Measurements from ENCODE around the gene DNAH12. TPM values are rescaled to one million over a fixed set of nuclear protein-coding genes. Genes with fewer than 3 reads are reported as not detected.
A peak's percentile ranks its signal among the peaks of the same experiment; 100 is the strongest.

DNAH12 gene
- total and polyA plus RNA-seq, 2 experiments from 2014 or later = not detected

- H3K4me3 Mint-ChIP-seq = peak overlapping the region; percentile 91
- peaks cover 4% of the 10 kb centered on the region for H3K27me3 Mint-ChIP-seq (ENCODE audit: insufficient read depth, low read depth, poor library complexity)
- Histone ChIP-seq H3K27ac (ENCODE audit: low read depth) (no peak overlapping the region), H3K9me2 (ENCODE audit: insufficient read depth) (no peaks in the 10 kb centered on the region), H3K36me3 (ENCODE audit: insufficient read depth) (no peaks in the 10 kb centered on the region; the same call in 1 of the 2 replicates), H3K4me3 (peak overlapping the region; percentile 86), H3K4me2 (peak overlapping the region; percentile 96), H2AFZ (0 out of 2 replicates have a peak overlapping the region, but pooled peaks have one; percentile 99), H3K79me2 (replicated peaks; ENCODE audit: insufficient read depth) (peaks cover 17% of the 10 kb centered on the region), H4K20me1 (replicated peaks; ENCODE audit: insufficient read depth) (0 out of 2 replicates have a peak, but pooled peaks cover 4% of the 10 kb centered on the region), H3K4me1 (ENCODE audit: insufficient read depth) (peaks cover 9% of the 10 kb centered on the region), H3F3A (replicated peaks; ENCODE audit: low read depth) (peaks cover 12% of the 10 kb centered on the region; the same call in 1 of the 2 replicates), H3K27me3 (ENCODE audit: insufficient read depth) (peaks cover 14% of the 10 kb centered on the region; the same call in 1 of the 2 replicates)
- DNase-seq (ENCODE audit: low spot score) (peak; percentile 52), ATAC-seq (peak; percentile 35)
- H3K27ac Mint-ChIP-seq = no peak overlapping the region
- H3K4me1 Mint-ChIP-seq = peaks cover 17% of the 10 kb centered on the region; the same call in 2 of the 3 replicates
- peaks cover 19% of the 10 kb centered on the region for H3K36me3 Mint-ChIP-seq (ENCODE audit: low read depth)
- H3K9me3 Mint-ChIP-seq = no peaks in the 10 kb centered on the region
- TF ChIP-seq CTCF (conservative IDR thresholded peaks at IDR 0.05; ENCODE audit: low read depth in 2 of 2) = 0 out of 4 replicates have a peak, but pooled peaks of 1 of the 2 experiments have one; percentile 1
- TF ChIP-seq NANOG (IDR thresholded peaks at IDR 0.05; ENCODE audit: borderline replicate concordance) = no peak
- no peak for TF ChIP-seq POLR2AphosphoS5 (IDR thresholded peaks at IDR 0.05; ENCODE audit: low read depth)
Measured at GRCh38 chr3:57557085-57557537, 13.0 kb upstream of the DNAH12 start.

GRCh38 chr3:57556459-57557084 is 12.4 kb upstream of the DNAH12 start:
- Histone ChIP-seq H3K79me2 (replicated peaks; ENCODE audit: insufficient read depth) (peaks cover 17% of the 10 kb centered on the region), H2AFZ (peak overlapping the region; percentile 99)
- no peak for TF ChIP-seq ETS1 (IDR thresholded peaks at IDR 0.05)
- no peak for TF ChIP-seq CTCF (conservative IDR thresholded peaks at IDR 0.05; ENCODE audit: low read depth in 2 of 2)
- no peak for TF ChIP-seq ZNF114 (CRISPR knock-in tag; IDR thresholded peaks at IDR 0.05)
- TF ChIP-seq REST (IDR thresholded peaks at IDR 0.05; ENCODE audit: unreplicated experiment) = no peak
- TF ChIP-seq EZH2phosphoT487 (IDR thresholded peaks at IDR 0.05; ENCODE audit: unreplicated experiment) = no peak
- no peak for TF ChIP-seq EZH2 (IDR thresholded peaks at IDR 0.05; ENCODE audit: low read depth, unreplicated experiment)
- no peak for TF ChIP-seq POLR2AphosphoS5 (IDR thresholded peaks at IDR 0.05; ENCODE audit: low read depth)

More at GRCh38 chr3:57556459-57557084, 12.4 kb upstream of the DNAH12 start:
- H3K27me3 ChIP-seq (ENCODE audit: insufficient read depth) = peaks cover 14% of the 10 kb centered on the region; the same call in 1 of the 2 replicates
- peak overlapping the region; percentile 96 for H3K4me2 ChIP-seq
- H3F3A ChIP-seq (replicated peaks; ENCODE audit: low read depth) = peaks cover 12% of the 10 kb centered on the region; the same call in 1 of the 2 replicates
- peak overlapping the region; percentile 57; the same call in 1 of the 2 replicates for H3K27ac ChIP-seq (ENCODE audit: low read depth)
- no peaks in the 10 kb centered on the region; the same call in 1 of the 2 replicates for H3K36me3 ChIP-seq (ENCODE audit: insufficient read depth)
- H3K36me3 Mint-ChIP-seq (ENCODE audit: low read depth) = peaks cover 19% of the 10 kb centered on the region
- no peaks in the 10 kb centered on the region for H3K9me2 ChIP-seq (ENCODE audit: insufficient read depth)
- H3K4me3 ChIP-seq = peak overlapping the region; percentile 86
- peaks cover 4% of the 10 kb centered on the region for H3K27me3 Mint-ChIP-seq (ENCODE audit: insufficient read depth, low read depth, poor library complexity)
- H3K9me3 Mint-ChIP-seq = no peaks in the 10 kb centered on the region
- no peak overlapping the region for H3K27ac Mint-ChIP-seq
- H3K4me1 ChIP-seq (ENCODE audit: insufficient read depth) = peaks cover 9% of the 10 kb centered on the region
- H3K4me1 Mint-ChIP-seq = peaks cover 17% of the 10 kb centered on the region; the same call in 2 of the 3 replicates
- no peak for DNase-seq (ENCODE audit: low spot score)
- peak overlapping the region; percentile 91 for H3K4me3 Mint-ChIP-seq
- peak; percentile 50; the same call in 2 of the 3 replicates for ATAC-seq
- 0 out of 2 replicates have a peak, but pooled peaks cover 4% of the 10 kb centered on the region for H4K20me1 ChIP-seq (replicated peaks; ENCODE audit: insufficient read depth)

Data from GM23338 (cell line).